Neural progenitor cell (in vitro differentiated cells): ENCODE measurements around the gene MYOM1.

ENCODE experiments used
- EZH2 ChIP-seq: fragments of 200-600 bp; sonication (generic); IDR thresholded peaks from 2 replicates; pipeline ENCODE4 v1.6.1; 2017; ENCODE audit warnings: antibody characterized with exemption, mild to moderate bottlenecking, moderate library complexity
- EZH2phosphoT487 ChIP-seq: fragments of 200-600 bp; sonication (generic); IDR thresholded peaks from 2 replicates; pipeline ENCODE4 v1.6.1; 2017; ENCODE audit warnings: antibody characterized with exemption
- TF ChIP-seq, protein P1 (sequence below): fragments of 200-600 bp; sonication (generic); IDR thresholded peaks from 2 replicates; pipeline ENCODE4 v1.5.1; 2017; ENCODE audit warnings: antibody characterized with exemption, mild to moderate bottlenecking

DNA sequence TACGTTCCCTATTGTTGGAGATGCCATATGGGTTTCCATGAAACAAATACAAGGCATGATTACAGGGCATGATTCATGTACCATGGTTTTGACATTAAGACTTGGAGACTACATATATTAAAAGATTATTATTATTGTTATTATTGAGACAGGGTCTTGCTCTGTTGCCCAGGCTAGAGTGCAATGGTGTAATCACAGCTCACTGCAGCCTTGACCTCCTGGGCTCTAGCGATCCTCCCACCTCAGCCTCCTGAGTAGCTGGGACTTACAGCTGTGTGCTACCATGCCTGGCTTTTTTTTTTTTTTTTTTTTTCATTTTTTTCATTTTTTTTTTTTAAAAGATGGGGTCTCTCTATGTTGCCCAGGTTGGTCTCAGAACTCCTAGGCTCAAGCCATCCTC lies 69.1 kb downstream of the MYOM1 start:
- TF ChIP-seq, protein P1, sequence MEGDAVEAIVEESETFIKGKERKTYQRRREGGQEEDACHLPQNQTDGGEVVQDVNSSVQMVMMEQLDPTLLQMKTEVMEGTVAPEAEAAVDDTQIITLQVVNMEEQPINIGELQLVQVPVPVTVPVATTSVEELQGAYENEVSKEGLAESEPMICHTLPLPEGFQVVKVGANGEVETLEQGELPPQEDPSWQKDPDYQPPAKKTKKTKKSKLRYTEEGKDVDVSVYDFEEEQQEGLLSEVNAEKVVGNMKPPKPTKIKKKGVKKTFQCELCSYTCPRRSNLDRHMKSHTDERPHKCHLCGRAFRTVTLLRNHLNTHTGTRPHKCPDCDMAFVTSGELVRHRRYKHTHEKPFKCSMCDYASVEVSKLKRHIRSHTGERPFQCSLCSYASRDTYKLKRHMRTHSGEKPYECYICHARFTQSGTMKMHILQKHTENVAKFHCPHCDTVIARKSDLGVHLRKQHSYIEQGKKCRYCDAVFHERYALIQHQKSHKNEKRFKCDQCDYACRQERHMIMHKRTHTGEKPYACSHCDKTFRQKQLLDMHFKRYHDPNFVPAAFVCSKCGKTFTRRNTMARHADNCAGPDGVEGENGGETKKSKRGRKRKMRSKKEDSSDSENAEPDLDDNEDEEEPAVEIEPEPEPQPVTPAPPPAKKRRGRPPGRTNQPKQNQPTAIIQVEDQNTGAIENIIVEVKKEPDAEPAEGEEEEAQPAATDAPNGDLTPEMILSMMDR = no peak
- no peak for TF ChIP-seq EZH2
- TF ChIP-seq EZH2phosphoT487 = no peak
